ENCODE results near the gene GIT2. TPM values are rescaled to one million over a fixed set of nuclear protein-coding genes. Genes with fewer than 3 reads are reported as not detected.

GIT2 gene
- total RNA-seq, 1 donor from 2014 or later, result 50.5 TPM

- no peak overlapping the region for H3K4me3 ChIP-seq
- DNase-seq, result no peak
- no peaks in the 10 kb centered on the region for H3K4me1 ChIP-seq
- peaks cover 89% of the 10 kb centered on the region for H3K36me3 ChIP-seq
- intact Hi-C loops (cut with micrococcal nuclease), result no loop called here
- TF ChIP-seq, protein P1, sequence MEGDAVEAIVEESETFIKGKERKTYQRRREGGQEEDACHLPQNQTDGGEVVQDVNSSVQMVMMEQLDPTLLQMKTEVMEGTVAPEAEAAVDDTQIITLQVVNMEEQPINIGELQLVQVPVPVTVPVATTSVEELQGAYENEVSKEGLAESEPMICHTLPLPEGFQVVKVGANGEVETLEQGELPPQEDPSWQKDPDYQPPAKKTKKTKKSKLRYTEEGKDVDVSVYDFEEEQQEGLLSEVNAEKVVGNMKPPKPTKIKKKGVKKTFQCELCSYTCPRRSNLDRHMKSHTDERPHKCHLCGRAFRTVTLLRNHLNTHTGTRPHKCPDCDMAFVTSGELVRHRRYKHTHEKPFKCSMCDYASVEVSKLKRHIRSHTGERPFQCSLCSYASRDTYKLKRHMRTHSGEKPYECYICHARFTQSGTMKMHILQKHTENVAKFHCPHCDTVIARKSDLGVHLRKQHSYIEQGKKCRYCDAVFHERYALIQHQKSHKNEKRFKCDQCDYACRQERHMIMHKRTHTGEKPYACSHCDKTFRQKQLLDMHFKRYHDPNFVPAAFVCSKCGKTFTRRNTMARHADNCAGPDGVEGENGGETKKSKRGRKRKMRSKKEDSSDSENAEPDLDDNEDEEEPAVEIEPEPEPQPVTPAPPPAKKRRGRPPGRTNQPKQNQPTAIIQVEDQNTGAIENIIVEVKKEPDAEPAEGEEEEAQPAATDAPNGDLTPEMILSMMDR (IDR thresholded peaks at IDR 0.05; ENCODE audit: borderline replicate concordance), result no peak
- no peaks in the 10 kb centered on the region for H3K9me3 ChIP-seq (replicated peaks)
- no peaks in the 10 kb centered on the region for H3K27me3 ChIP-seq (ENCODE audit: low read depth)
- no peak overlapping the region for H3K27ac ChIP-seq (replicated peaks)
Observed at GRCh38 chr12:109916045-109916444, 80.1 kb downstream of the GIT2 start.

GRCh38 chr12:109915171-109916040, 80.8 kb downstream of the GIT2 start:
- Histone ChIP-seq H3K4me3 (no peak overlapping the region), H3K27me3 (ENCODE audit: low read depth) (no peaks in the 10 kb centered on the region), H3K4me1 (no peaks in the 10 kb centered on the region), H3K36me3 (peaks cover 91% of the 10 kb centered on the region), H3K9me3 (replicated peaks) (no peaks in the 10 kb centered on the region), H3K27ac (replicated peaks) (no peak overlapping the region)
- TF ChIP-seq, protein P1 (IDR thresholded peaks at IDR 0.05; ENCODE audit: borderline replicate concordance), result no peak
- no peak for DNase-seq
- intact Hi-C loops (cut with micrococcal nuclease), result no loop called here

DNA sequence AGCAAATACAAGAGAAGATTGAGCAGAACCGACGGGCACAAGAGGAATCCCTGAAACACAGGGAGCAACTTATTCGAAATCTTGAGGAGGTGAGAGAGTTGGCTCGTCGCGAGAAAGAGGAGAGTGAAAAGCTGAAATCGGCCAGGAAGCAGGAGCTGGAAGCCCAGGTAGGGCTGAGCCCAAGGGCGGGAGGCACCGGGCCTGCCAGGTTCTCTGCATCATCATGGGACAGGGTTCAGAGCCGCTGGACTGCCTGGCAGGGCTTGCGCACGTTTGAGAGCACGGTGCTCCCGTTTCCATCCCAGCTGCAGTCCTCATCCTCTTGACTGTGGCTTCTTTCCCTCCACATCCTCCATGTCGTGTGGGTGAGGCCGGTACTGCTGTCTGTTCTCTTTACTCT, 81.7 kb downstream of the GIT2 start:
- intact Hi-C loops (cut with micrococcal nuclease), result no loop called here
- Histone ChIP-seq H3K9me3 (replicated peaks) (no peaks in the 10 kb centered on the region), H3K36me3 (peaks cover 91% of the 10 kb centered on the region), H3K27me3 (ENCODE audit: low read depth) (no peaks in the 10 kb centered on the region), H3K4me1 (no peaks in the 10 kb centered on the region), H3K4me3 (no peak overlapping the region), H3K27ac (replicated peaks) (no peak overlapping the region)
- DNase-seq, result no peak
- TF ChIP-seq, protein P1 (IDR thresholded peaks at IDR 0.05; ENCODE audit: borderline replicate concordance), result no peak

- TF ChIP-seq, protein P1 (IDR thresholded peaks at IDR 0.05; ENCODE audit: borderline replicate concordance), result no peak
- Histone ChIP-seq H3K36me3 (peaks cover 91% of the 10 kb centered on the region), H3K27ac (replicated peaks) (no peak overlapping the region)
Observed at GRCh38 chr12:109912855-109913321, 83.3 kb downstream of the GIT2 start.

GRCh38 chr12:109910969-109911348, 85.2 kb downstream of the GIT2 start:
- no peaks in the 10 kb centered on the region for H3K4me1 ChIP-seq
- no peaks in the 10 kb centered on the region for H3K27me3 ChIP-seq (ENCODE audit: low read depth)
- DNase-seq, result no peak
- intact Hi-C loops (cut with micrococcal nuclease), result no loop called here
- no peak overlapping the region for H3K27ac ChIP-seq (replicated peaks)
- H3K4me3 ChIP-seq, result no peak overlapping the region
- peaks cover 91% of the 10 kb centered on the region for H3K36me3 ChIP-seq
- H3K9me3 ChIP-seq (replicated peaks), result no peaks in the 10 kb centered on the region
- TF ChIP-seq, protein P1 (IDR thresholded peaks at IDR 0.05; ENCODE audit: borderline replicate concordance), result no peak

More at GRCh38 chr12:109912855-109913321, 83.3 kb downstream of the GIT2 start:
- intact Hi-C loops (cut with micrococcal nuclease), result no loop called here
- no peaks in the 10 kb centered on the region for H3K27me3 ChIP-seq (ENCODE audit: low read depth)
- H3K4me3 ChIP-seq, result no peak overlapping the region
- no peaks in the 10 kb centered on the region for H3K9me3 ChIP-seq (replicated peaks)
- H3K4me1 ChIP-seq, result no peaks in the 10 kb centered on the region
- no peak for DNase-seq
